Prostate gland (tissue), 2 donors: Measurements from ENCODE around the gene CLRN3. TPM values are rescaled to one million over a fixed set of nuclear protein-coding genes. Genes with fewer than 3 reads are reported as not detected.

Experiments used
- DNase-seq: peaks from one replicate; pipeline ENCODE4 v3.0.0-alpha.2; 2019; ENCODE audit warnings: low spot score
- H3K27ac ChIP-seq, 2 donors: fragments of 200-600 bp; sonication (generic); 2 replicates each; pipeline ENCODE4 v1.5.1; 2017 to 2019
- H3K27me3 ChIP-seq: fragments of 200-600 bp; sonication (generic); replicated peaks from 2 replicates; pipeline ENCODE4 v1.5.1; 2019; ENCODE audit not compliant: insufficient read depth
- H3K36me3 ChIP-seq, 2 donors: fragments of 200-600 bp; sonication (generic); 1 replicate in 1 of 2; 2 replicates in 1 of 2; pipeline versions ENCODE4 v1.5.1 to v1.8.1; 2017 to 2019
- H3K4me1 ChIP-seq: fragments of 200-600 bp; sonication (generic); replicated peaks from 2 replicates; pipeline ENCODE4 v1.5.1; 2019
- H3K4me3 ChIP-seq, 2 donors: fragments of 200-600 bp; sonication (generic); 2 replicates each; pipeline ENCODE4 v1.5.1; 2017 to 2019
- H3K9me3 ChIP-seq: fragments of 200-600 bp; sonication (generic); 2 replicates; pipeline ENCODE4 v1.5.1; 2017
- POLR2A ChIP-seq: fragments of 450-650 bp; IDR thresholded peaks from one replicate; pipeline ENCODE4 v1.6.1; 2016; ENCODE audit warnings: antibody characterized with exemption, mild to moderate bottlenecking
- POLR2AphosphoS5 ChIP-seq: sonication (generic); formaldehyde crosslinking; IDR thresholded peaks from one replicate; pipeline ENCODE4 v1.6.1; 2017; ENCODE audit warnings: antibody characterized with exemption
- WGBS: methylation state at CpG from one replicate; pipeline ENCODE4 v1.1.5; 2018; 5-methylcytosine and 5-hydroxymethylcytosine counted together
- intact Hi-C: fragments of 100-400 bp; cut with DNase I; formaldehyde crosslinking; loops from one replicate; pipeline ENCODE4 v1.14.2; 2022
- total RNA-seq, 2 donors: library from RNA; depleted of rRNA; stranded (reverse); fragments of >200 nt; gene quantifications; one replicate each; pipeline ENCODE4 v1.1.0, GENCODE V29; 2016
- TF ChIP-seq, protein P1 (sequence below), 4 experiments: fragments of 200-600 bp in 2 of 4; fragments of 450-650 bp in 2 of 4; sonication (generic) in 2 of 4; IDR thresholded peaks; 1 replicate in 3 of 4; 2 replicates in 1 of 4; pipeline ENCODE4 v1.5.1; 2016 to 2019; ENCODE audit warnings: antibody characterized with exemption in 4 of 4, mild to moderate bottlenecking in 2 of 4, moderate library complexity in 2 of 4

CLRN3 gene
- total RNA-seq, 2 donors from 2014 or later = not detected

DNA sequence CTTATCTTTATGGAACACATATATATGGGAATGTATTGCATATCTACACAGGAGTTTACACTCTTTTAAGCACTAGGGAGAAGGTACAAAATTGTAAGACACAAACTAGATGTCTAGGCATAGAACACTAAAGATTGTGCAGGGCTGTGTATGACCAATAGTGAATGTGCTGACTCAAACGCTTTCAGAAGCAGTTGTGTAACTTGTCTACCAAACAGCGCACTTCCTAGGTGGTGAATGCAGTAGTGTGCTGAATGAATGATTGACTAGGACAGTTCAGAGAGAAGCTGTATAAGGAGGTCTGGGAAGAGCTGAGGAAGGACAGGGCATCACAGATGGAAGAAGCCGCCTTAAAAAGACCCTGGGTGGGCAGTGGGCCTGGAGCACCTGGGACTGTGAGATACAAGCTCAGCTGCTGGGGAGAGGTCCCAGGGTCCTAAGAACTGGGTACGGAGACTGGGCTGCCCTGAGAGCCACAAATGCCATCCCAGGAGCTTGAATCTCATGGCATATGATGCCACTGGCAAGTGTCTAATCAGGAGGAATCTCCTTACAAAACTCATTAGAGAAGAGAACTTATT, 14.2 kb downstream of the CLRN3 start:
- H3K27ac ChIP-seq = no peak overlapping the region
- H3K9me3 ChIP-seq = no peaks in the 10 kb centered on the region
- H3K4me3 ChIP-seq = no peak overlapping the region
- no peaks in the 10 kb centered on the region for H3K27me3 ChIP-seq
- TF ChIP-seq, protein P1, sequence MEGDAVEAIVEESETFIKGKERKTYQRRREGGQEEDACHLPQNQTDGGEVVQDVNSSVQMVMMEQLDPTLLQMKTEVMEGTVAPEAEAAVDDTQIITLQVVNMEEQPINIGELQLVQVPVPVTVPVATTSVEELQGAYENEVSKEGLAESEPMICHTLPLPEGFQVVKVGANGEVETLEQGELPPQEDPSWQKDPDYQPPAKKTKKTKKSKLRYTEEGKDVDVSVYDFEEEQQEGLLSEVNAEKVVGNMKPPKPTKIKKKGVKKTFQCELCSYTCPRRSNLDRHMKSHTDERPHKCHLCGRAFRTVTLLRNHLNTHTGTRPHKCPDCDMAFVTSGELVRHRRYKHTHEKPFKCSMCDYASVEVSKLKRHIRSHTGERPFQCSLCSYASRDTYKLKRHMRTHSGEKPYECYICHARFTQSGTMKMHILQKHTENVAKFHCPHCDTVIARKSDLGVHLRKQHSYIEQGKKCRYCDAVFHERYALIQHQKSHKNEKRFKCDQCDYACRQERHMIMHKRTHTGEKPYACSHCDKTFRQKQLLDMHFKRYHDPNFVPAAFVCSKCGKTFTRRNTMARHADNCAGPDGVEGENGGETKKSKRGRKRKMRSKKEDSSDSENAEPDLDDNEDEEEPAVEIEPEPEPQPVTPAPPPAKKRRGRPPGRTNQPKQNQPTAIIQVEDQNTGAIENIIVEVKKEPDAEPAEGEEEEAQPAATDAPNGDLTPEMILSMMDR (IDR thresholded peaks at IDR 0.05) = no peak
- TF ChIP-seq POLR2A (no peak), POLR2AphosphoS5 (no peak)
- intact Hi-C loops = no loop called here
- no peaks in the 10 kb centered on the region for H3K36me3 ChIP-seq
- 92% methylated on average over 4 of the region's 4 CpGs for WGBS
- no peak for DNase-seq
- no peaks in the 10 kb centered on the region for H3K4me1 ChIP-seq

DNA sequence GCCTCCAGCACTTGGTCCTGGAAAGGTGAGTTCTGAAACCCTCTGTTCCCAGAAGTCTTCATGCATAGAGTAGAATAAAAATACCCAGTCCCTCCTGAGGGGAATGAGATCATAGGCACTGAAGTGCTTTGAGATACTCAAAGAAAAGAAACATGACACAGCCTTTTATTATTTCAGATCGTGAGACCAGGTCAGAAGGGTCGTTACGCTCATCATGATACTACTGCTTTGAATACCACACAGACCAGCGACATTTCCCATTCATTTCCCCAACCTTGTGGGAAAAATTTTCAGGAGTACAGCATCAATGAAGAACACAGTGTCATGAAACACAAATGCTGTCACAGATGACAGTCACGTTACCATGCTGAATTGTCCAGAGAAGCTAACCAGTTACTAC, 15.0 kb downstream of the CLRN3 start:
- DNase-seq = no peak
- intact Hi-C loops = no loop called here

DNA sequence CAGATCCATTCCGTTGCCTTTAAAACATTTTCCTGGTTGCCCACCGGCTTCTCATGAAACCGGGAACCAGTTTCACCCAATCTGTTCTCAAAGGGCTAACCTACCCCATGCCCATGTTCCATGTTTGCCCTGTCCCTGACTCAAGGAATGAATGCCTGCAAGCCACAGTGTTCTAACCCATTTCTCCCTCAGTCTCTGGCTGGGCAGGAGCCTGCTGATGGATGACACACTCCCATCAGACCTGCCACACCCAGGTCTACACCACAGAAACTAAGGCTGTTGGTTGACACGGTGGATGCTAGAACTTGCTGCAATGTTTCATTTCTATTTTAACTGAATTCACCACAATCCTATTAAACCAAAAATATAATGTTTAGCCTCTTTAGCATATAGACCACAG, 15.6 kb downstream of the CLRN3 start:
- H3K27ac ChIP-seq = no peak overlapping the region
- DNase-seq = no peak
- H3K4me1 ChIP-seq = no peaks in the 10 kb centered on the region
- no peaks in the 10 kb centered on the region for H3K9me3 ChIP-seq
- no peak for TF ChIP-seq POLR2A
- TF ChIP-seq POLR2AphosphoS5 = no peak
- TF ChIP-seq, protein P1 (IDR thresholded peaks at IDR 0.05) = no peak
- WGBS = 88% methylated on average over 4 of the region's 4 CpGs
- H3K36me3 ChIP-seq = no peaks in the 10 kb centered on the region
- H3K4me3 ChIP-seq = no peak overlapping the region
- intact Hi-C loops = no loop called here
- no peaks in the 10 kb centered on the region for H3K27me3 ChIP-seq

More for the DNA sequence above, 15.0 kb downstream of the CLRN3 start:
- TF ChIP-seq POLR2A (no peak), POLR2AphosphoS5 (no peak)
- TF ChIP-seq, protein P1 (IDR thresholded peaks at IDR 0.05) = no peak
- Histone ChIP-seq H3K4me3 (no peak overlapping the region), H3K27me3 (no peaks in the 10 kb centered on the region), H3K9me3 (no peaks in the 10 kb centered on the region), H3K36me3 (no peaks in the 10 kb centered on the region), H3K27ac (no peak overlapping the region), H3K4me1 (no peaks in the 10 kb centered on the region)
- WGBS = 84% methylated on average over 5 of the region's 5 CpGs

DNA sequence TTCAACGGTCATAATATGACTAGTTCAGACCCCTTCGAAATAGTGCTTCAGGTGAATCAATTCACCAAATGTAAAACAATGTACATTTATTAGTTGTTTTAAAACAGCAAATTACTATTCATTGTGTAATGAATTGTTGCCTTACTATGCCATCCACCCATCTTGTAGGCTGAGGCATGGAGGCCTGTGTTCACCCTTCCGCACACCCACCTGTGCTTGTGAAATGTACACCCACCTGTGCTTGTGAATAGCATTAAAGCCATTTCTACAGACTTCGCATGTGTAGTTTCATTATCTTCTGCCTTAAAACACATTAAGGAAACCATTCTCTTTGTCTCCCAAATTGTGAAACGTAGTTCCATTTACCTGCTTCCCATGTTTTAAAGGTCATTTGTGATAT, 16.8 kb downstream of the CLRN3 start:
- Histone ChIP-seq H3K4me1 (no peaks in the 10 kb centered on the region), H3K27me3 (no peaks in the 10 kb centered on the region), H3K4me3 (no peak overlapping the region), H3K9me3 (no peaks in the 10 kb centered on the region), H3K27ac (no peak overlapping the region), H3K36me3 (no peaks in the 10 kb centered on the region)
- DNase-seq = no peak
- intact Hi-C loops = no loop called here
- TF ChIP-seq, protein P1 (IDR thresholded peaks at IDR 0.05) = no peak
- no peak for TF ChIP-seq POLR2A
- no peak for TF ChIP-seq POLR2AphosphoS5
- 93% methylated on average over 5 of the region's 5 CpGs for WGBS

DNA sequence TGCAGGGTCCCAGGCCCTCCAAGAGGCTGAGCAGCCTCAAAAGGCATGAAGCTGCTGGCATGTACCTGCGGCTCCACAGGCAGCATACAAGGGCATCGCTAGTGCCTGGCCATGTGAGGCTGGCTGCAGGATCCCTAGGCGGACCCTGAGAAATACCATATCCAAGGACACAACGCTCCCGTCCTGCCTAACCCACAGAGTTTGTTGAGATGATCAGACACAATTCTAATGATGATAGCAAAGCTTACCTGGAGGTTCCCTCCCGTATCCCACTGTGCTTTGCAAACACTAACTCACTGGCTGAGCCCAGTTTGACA, 17.3 kb downstream of the CLRN3 start:
- TF ChIP-seq POLR2AphosphoS5 (no peak), POLR2A (no peak)
- TF ChIP-seq, protein P1 (IDR thresholded peaks at IDR 0.05) = no peak
- H3K4me1 ChIP-seq = no peaks in the 10 kb centered on the region
- intact Hi-C loops = no loop called here
- DNase-seq = no peak
- H3K27ac ChIP-seq = no peak overlapping the region
- no peaks in the 10 kb centered on the region for H3K9me3 ChIP-seq
- no peak overlapping the region for H3K4me3 ChIP-seq
- no peaks in the 10 kb centered on the region for H3K36me3 ChIP-seq
- WGBS = 95% methylated on average over 6 of the region's 6 CpGs
- no peaks in the 10 kb centered on the region for H3K27me3 ChIP-seq
